Skeletal muscle satellite cell (primary cell): ENCODE results near the gene TIMM8A.

ENCODE experiments used
- H3K27me3 ChIP-seq: 2 replicates; pipeline ENCODE4 v1.7.0; 2013; ENCODE audit warnings: low read length; ENCODE audit not compliant: control insufficient read depth, insufficient read depth
- H3K36me3 ChIP-seq: 2 replicates; pipeline ENCODE4 v1.7.0; 2013; ENCODE audit warnings: mild to moderate bottlenecking, control low read depth, low read length; ENCODE audit not compliant: insufficient read depth
- H3K4me1 ChIP-seq: 2 replicates; pipeline ENCODE4 v1.7.0; 2013; ENCODE audit warnings: low read length; ENCODE audit not compliant: control insufficient read depth, insufficient read depth
- H3K4me2 ChIP-seq: 2 replicates; pipeline ENCODE4 v1.7.0; 2013; ENCODE audit warnings: mild to moderate bottlenecking, low read length
- H3K4me3 ChIP-seq: 2 replicates; pipeline ENCODE4 v1.7.0; 2013; ENCODE audit warnings: low read length
- H3K9ac ChIP-seq: 2 replicates; pipeline ENCODE4 v1.7.0; 2013; ENCODE audit warnings: mild to moderate bottlenecking, low read depth, low read length, moderate library complexity
- H3K9me3 ChIP-seq: replicated peaks from 2 replicates; pipeline ENCODE4 v1.7.0; 2013; ENCODE audit warnings: mild to moderate bottlenecking, control low read depth, low read length

Gene TIMM8A

GRCh38 chrX:101385026-101385684 lies 36.6 kb upstream of the TIMM8A start:
- H3K4me3 ChIP-seq, result no peak overlapping the region
- peaks cover 8% of the 10 kb centered on the region for H3K27me3 ChIP-seq
- no peak overlapping the region for H3K4me2 ChIP-seq
- H3K9ac ChIP-seq, result no peak overlapping the region
- H3K36me3 ChIP-seq, result no peaks in the 10 kb centered on the region
- no peaks in the 10 kb centered on the region for H3K9me3 ChIP-seq
- no peaks in the 10 kb centered on the region for H3K4me1 ChIP-seq

DNA sequence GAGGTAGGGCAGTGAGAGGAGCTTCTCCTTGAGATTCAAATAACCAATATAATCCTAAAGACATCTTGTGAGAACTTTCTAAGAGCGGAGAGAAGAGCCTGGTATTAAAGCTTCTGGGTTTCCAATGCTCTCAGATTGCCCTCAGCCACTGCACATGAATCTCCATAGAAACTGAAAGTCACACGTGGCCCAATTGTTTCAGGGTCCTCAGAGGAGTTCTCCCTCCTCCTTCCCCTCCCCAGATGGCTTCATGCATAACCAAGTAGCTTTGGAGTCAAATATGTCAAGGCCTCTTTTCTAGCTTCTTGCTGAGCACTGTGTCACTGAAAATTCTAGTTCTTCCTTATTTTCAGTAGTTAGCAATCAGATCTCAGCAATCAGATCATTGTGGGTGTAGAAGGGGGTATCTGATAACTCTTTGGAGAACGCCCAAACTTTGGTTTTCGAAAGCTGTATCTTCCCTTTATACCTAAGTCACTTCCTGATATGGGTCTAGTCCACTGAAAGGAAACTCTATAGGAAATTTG lies 35.2 kb upstream of the TIMM8A start:
- Histone ChIP-seq H3K4me1 (no peaks in the 10 kb centered on the region), H3K4me3 (no peak overlapping the region), H3K4me2 (no peak overlapping the region), H3K27me3 (peaks cover 17% of the 10 kb centered on the region), H3K36me3 (no peaks in the 10 kb centered on the region), H3K9me3 (no peaks in the 10 kb centered on the region), H3K9ac (no peak overlapping the region)

- Histone ChIP-seq H3K27me3 (peaks cover 26% of the 10 kb centered on the region), H3K4me1 (no peaks in the 10 kb centered on the region), H3K9me3 (no peaks in the 10 kb centered on the region), H3K4me2 (no peak overlapping the region), H3K36me3 (no peaks in the 10 kb centered on the region), H3K9ac (no peak overlapping the region), H3K4me3 (no peak overlapping the region)
Measured at GRCh38 chrX:101377547-101377946, 29.0 kb upstream of the TIMM8A start.

- peaks cover 48% of the 10 kb centered on the region for H3K27me3 ChIP-seq
- H3K4me2 ChIP-seq, result no peak overlapping the region
- H3K4me1 ChIP-seq, result no peaks in the 10 kb centered on the region
- no peaks in the 10 kb centered on the region for H3K36me3 ChIP-seq
- H3K9ac ChIP-seq, result no peak overlapping the region
- H3K9me3 ChIP-seq, result no peaks in the 10 kb centered on the region
- no peak overlapping the region for H3K4me3 ChIP-seq
Measured at GRCh38 chrX:101370888-101371504, 22.5 kb upstream of the TIMM8A start.

DNA sequence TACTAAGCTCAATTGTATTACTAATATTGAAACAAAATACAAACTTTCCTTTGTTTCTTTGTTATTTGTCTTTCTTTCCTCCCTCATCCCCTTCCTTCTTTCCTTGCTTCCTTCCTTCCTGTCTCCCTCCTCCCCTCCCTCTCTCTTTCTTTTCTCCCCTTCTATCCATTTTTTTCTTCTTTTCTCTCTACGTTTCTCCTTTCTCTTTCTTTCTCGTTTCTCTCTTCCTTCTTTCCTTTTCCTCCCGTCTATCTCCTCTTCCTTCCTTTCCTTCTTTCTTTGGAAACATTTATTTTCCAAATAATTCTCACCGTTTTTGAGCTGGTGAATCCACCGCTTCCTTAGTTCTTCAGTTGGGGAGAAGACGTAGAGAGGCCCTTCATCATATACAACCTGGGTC lies 21.1 kb upstream of the TIMM8A start:
- H3K27me3 ChIP-seq, result peaks cover 49% of the 10 kb centered on the region

DNA sequence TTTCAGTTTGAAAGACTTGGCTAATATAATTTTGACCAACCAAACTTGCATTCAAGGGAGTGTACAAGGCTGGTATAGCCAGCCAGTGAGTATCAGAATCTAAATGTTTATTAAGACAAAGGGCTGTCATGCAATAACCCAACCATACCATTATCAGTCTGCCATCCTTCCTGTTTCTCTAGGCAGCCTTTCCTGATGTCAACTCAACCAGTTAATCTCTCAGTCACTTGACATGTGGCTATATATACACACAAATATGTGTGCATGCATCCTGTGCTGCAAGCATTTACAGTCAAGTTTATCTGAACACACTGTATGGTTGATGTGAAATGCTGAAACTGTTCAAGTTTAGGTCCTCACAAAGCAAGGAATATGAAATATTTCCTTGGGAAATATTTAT lies 20.3 kb upstream of the TIMM8A start:
- Histone ChIP-seq H3K4me1 (no peaks in the 10 kb centered on the region), H3K4me3 (no peak overlapping the region), H3K4me2 (no peak overlapping the region), H3K36me3 (no peaks in the 10 kb centered on the region), H3K27me3 (peaks cover 41% of the 10 kb centered on the region), H3K9me3 (no peaks in the 10 kb centered on the region), H3K9ac (no peak overlapping the region)

More for the DNA sequence above, 21.1 kb upstream of the TIMM8A start:
- no peaks in the 10 kb centered on the region for H3K4me1 ChIP-seq
- no peak overlapping the region for H3K4me2 ChIP-seq
- H3K9ac ChIP-seq, result no peak overlapping the region
- H3K9me3 ChIP-seq, result no peaks in the 10 kb centered on the region
- H3K4me3 ChIP-seq, result no peak overlapping the region
- no peaks in the 10 kb centered on the region for H3K36me3 ChIP-seq

DNA sequence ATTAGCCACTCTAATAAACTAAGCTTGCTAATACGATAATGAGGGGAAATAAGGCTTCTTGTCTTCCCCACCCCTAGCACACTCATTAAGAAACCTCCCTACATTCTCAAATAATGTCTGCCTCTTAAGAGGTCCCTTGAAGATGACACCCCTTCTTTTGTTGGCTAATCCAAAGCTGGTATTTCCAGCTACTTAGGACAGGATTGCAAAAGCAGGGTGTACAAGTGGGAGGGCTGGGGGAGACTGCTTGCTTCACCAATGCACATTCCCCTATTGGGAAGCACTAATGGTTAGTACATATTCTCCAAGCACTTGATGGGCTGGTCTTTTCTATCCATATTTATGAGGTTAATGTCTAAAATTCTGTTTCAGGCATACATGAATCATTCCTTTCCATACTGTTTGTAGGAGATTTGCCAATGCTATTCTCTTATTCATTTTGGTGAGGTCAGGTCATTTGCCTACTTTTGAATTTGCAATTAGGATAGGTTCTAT lies 16.8 kb upstream of the TIMM8A start:
- Histone ChIP-seq H3K36me3 (no peaks in the 10 kb centered on the region), H3K4me3 (no peak overlapping the region), H3K9ac (no peak overlapping the region), H3K4me2 (no peak overlapping the region), H3K4me1 (no peaks in the 10 kb centered on the region), H3K9me3 (no peaks in the 10 kb centered on the region), H3K27me3 (peaks cover 35% of the 10 kb centered on the region)

DNA sequence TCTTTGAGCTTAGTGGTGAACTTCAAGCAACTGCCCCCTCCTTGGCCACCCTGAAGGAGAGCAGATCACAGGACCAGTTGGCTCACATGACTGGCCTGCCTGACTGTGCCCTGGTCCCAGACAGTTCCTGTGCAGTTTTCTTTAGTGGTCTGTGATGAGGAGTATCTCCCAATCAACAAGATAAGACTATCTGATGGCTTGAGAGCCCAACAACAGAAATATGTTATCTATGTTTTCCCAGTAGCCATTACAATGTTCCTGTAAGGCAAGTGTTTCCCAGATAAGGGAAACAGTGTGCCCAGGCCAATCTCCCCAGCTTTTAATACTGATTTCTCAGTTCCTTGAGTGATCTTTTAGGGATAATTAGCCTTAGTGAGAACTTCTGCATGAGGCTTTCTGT lies 14.2 kb upstream of the TIMM8A start:
- H3K4me1 ChIP-seq, result no peaks in the 10 kb centered on the region
- H3K36me3 ChIP-seq, result no peaks in the 10 kb centered on the region
- peaks cover 23% of the 10 kb centered on the region for H3K27me3 ChIP-seq
- H3K4me2 ChIP-seq, result no peak overlapping the region
- H3K9ac ChIP-seq, result no peak overlapping the region
- H3K4me3 ChIP-seq, result no peak overlapping the region
- H3K9me3 ChIP-seq, result no peaks in the 10 kb centered on the region

GRCh38 chrX:101362116-101362515 lies 13.6 kb upstream of the TIMM8A start:
- Histone ChIP-seq H3K4me2 (no peak overlapping the region), H3K9me3 (no peaks in the 10 kb centered on the region), H3K36me3 (no peaks in the 10 kb centered on the region), H3K9ac (no peak overlapping the region), H3K4me1 (no peaks in the 10 kb centered on the region), H3K4me3 (no peak overlapping the region), H3K27me3 (peaks cover 22% of the 10 kb centered on the region)

GRCh38 chrX:101360390-101360789 lies 11.8 kb upstream of the TIMM8A start:
- Histone ChIP-seq H3K36me3 (no peaks in the 10 kb centered on the region), H3K9me3 (no peaks in the 10 kb centered on the region), H3K27me3 (peaks cover 15% of the 10 kb centered on the region), H3K4me1 (no peaks in the 10 kb centered on the region), H3K4me3 (no peak overlapping the region), H3K4me2 (no peak overlapping the region), H3K9ac (no peak overlapping the region)

DNA sequence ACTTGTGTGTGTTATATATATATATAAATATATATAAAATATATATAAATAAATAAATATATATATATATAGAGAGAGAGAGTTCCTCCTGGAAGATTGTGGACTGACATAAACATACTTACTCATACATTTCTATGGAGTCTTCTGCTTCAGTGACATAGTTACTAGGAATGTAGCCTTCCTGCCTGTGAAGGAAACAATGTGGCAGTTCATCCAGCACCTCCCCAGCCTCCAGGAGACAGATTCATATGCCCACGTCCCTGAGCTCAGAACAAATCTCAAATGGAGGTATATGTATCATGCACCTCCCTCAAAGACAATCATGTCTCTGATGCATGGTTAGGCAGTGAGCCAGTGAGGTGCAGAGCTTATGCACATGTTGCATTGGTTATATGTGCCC lies 11.4 kb upstream of the TIMM8A start:
- H3K9me3 ChIP-seq, result no peaks in the 10 kb centered on the region
- H3K9ac ChIP-seq, result no peak overlapping the region
- H3K4me3 ChIP-seq, result no peak overlapping the region
- H3K4me1 ChIP-seq, result no peaks in the 10 kb centered on the region
- H3K4me2 ChIP-seq, result no peak overlapping the region
- peaks cover 11% of the 10 kb centered on the region for H3K27me3 ChIP-seq
- no peaks in the 10 kb centered on the region for H3K36me3 ChIP-seq
